CD4-positive, alpha-beta T cell treated with Interleukin-17A for 4 hours (primary cell): ENCODE data around the gene ZNF71.

Experiments
- DNase-seq: peaks from one replicate; pipeline ENCODE4 v3.0.0-alpha.2; 2020; ENCODE audit warnings: mixed read lengths

ZNF71 gene

GRCh38 chr19:56594783-56595547 is at the start of gene ZNF71:
ZNF71 (plus strand) TSS chr19:56595302; CDS start chr19:56601559, 6,257 bp downstream.
- DNase-seq: peak; percentile 90

GRCh38 chr19:56547535-56547934 is 47.6 kb upstream of the ZNF71 start:
- DNase-seq: no peak

GRCh38 chr19:56554272-56554869 is 40.7 kb upstream of the ZNF71 start:
- no peak for DNase-seq

GRCh38 chr19:56562766-56563165 is 32.3 kb upstream of the ZNF71 start:
- no peak for DNase-seq

GRCh38 chr19:56566904-56567273 is 28.2 kb upstream of the ZNF71 start:
- DNase-seq: peak; percentile 53

- DNase-seq: peak; percentile 91
Measured at GRCh38 chr19:56567274-56568120, 27.6 kb upstream of the ZNF71 start, which contains the start of gene ZNF470. ZNF470 (plus strand) TSS chr19:56567468; CDS start chr19:56570312, 2,844 bp downstream.

- DNase-seq: no peak
Measured at GRCh38 chr19:56572589-56572988, 22.5 kb upstream of the ZNF71 start.

GRCh38 chr19:56573914-56574313 is 21.2 kb upstream of the ZNF71 start:
- no peak for DNase-seq

GRCh38 chr19:56577719-56578602 is 17.1 kb upstream of the ZNF71 start:
- DNase-seq: no peak

GRCh38 chr19:56594446-56594782 is 688 bp upstream of the ZNF71 start:
- DNase-seq: no peak

- DNase-seq: no peak
Measured at GRCh38 chr19:56595548-56595899, 422 bp downstream of the ZNF71 start.

- no peak for DNase-seq
Measured at GRCh38 chr19:56596676-56597075, 1.6 kb downstream of the ZNF71 start.

GRCh38 chr19:56597696-56598095 is 2.6 kb downstream of the ZNF71 start:
- DNase-seq: no peak

GRCh38 chr19:56601375-56601774 is 6.3 kb downstream of the ZNF71 start:
- DNase-seq: no peak

GRCh38 chr19:56603829-56604228 is 8.7 kb downstream of the ZNF71 start:
- DNase-seq: no peak

- DNase-seq: no peak
Measured at GRCh38 chr19:56608274-56608964, 13.3 kb downstream of the ZNF71 start.

- no peak for DNase-seq
Measured at GRCh38 chr19:56611288-56611687, 16.2 kb downstream of the ZNF71 start.

GRCh38 chr19:56612737-56613136 is 17.6 kb downstream of the ZNF71 start:
- no peak for DNase-seq

GRCh38 chr19:56613639-56614038 is 18.5 kb downstream of the ZNF71 start:
- no peak for DNase-seq

GRCh38 chr19:56617531-56617930 is 22.4 kb downstream of the ZNF71 start:
- DNase-seq: no peak

- DNase-seq: no peak
Measured at GRCh38 chr19:56619121-56619520, 24.0 kb downstream of the ZNF71 start.

- DNase-seq: no peak
Measured at GRCh38 chr19:56622374-56622773, 27.3 kb downstream of the ZNF71 start.
